SU-DHL-6 (cell line): ENCODE measurements around the gene HS6ST3.

Experiments
- EZH2phosphoT487 ChIP-seq: fragments of 200-600 bp; sonication (generic), shearing (Covaris generic); conservative IDR thresholded peaks from 2 replicates; pipeline ENCODE4 v1.6.1; 2018; ENCODE audit warnings: mild to moderate bottlenecking, antibody characterized with exemption, low read length, moderate library complexity, mixed read lengths
- TF ChIP-seq, protein P1 (sequence below): fragments of 200-600 bp; sonication (generic); IDR thresholded peaks from one replicate; pipeline ENCODE4 v1.5.1; 2017; ENCODE audit warnings: antibody characterized with exemption, mild to moderate bottlenecking, low read length, moderate library complexity; ENCODE audit not compliant: insufficient read depth, poor library complexity, severe bottlenecking

DNA sequence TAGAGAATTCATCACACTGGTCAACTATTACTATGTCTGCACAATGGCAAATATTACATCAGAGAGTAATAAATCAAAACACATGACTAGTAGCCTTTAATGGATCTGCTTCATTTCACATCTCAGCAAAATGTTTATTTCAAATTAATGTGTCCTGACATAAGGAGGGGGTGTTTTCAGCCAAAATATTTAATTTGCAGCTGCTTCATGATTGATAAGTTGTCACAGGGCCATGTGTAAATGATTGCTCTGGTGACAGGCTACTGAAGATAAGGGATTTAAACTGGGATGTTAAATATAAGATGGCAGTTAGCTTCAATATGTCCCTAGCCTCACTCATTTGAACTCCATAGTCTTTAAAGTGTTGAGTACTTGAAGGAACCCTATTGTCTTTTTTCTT, 601.1 kb downstream of the HS6ST3 start:
- TF ChIP-seq, protein P1, sequence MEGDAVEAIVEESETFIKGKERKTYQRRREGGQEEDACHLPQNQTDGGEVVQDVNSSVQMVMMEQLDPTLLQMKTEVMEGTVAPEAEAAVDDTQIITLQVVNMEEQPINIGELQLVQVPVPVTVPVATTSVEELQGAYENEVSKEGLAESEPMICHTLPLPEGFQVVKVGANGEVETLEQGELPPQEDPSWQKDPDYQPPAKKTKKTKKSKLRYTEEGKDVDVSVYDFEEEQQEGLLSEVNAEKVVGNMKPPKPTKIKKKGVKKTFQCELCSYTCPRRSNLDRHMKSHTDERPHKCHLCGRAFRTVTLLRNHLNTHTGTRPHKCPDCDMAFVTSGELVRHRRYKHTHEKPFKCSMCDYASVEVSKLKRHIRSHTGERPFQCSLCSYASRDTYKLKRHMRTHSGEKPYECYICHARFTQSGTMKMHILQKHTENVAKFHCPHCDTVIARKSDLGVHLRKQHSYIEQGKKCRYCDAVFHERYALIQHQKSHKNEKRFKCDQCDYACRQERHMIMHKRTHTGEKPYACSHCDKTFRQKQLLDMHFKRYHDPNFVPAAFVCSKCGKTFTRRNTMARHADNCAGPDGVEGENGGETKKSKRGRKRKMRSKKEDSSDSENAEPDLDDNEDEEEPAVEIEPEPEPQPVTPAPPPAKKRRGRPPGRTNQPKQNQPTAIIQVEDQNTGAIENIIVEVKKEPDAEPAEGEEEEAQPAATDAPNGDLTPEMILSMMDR = no peak
- TF ChIP-seq EZH2phosphoT487 = no peak
